ENCODE results near the gene SUSD4. TPM values are rescaled to one million over a fixed set of nuclear protein-coding genes. Genes with fewer than 3 reads are reported as not detected.

SUSD4 gene
- total and polyA plus RNA-seq, 9 of the 15 experiments (the other 6 are each of a cell fraction or from before 2014, with no cell fraction given) = 0.06 to 1.7 (median 0.09) TPM; not detected in 4

DNA sequence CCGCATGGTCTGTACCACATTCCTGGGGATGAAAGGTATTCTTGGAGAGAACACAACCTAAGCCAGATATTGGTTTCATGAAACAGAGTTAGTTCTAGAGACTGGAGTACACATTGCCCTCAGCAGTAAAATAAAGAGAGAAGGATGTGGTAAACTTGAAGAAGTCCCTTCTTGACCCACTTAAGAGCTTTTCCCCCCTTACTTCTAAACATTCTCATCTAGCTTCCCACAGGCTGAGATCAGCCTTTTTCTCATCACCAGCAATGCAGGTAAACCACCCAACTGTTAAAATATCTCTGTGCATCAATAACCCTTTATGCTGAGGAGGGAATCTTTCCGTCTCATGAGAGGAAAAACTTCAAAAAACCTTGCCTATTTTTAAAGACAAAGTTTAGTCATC, 62.6 kb downstream of the SUSD4 start:
- Histone ChIP-seq H3K4me3 (no peak overlapping the region), H3K27ac (ENCODE audit: extremely low read depth, low read depth, low read length) (no peak overlapping the region), H4K20me1 (replicated peaks; ENCODE audit: control insufficient read depth, insufficient read depth, low read length) (no peaks in the 10 kb centered on the region), H3K4me2 (ENCODE audit: insufficient read depth, low read length) (no peak overlapping the region), H2AFZ (ENCODE audit: low read depth, low read length) (no peak overlapping the region), H3K9me1 (ENCODE audit: control insufficient read depth, insufficient read depth, low read length) (no peaks in the 10 kb centered on the region), H3K36me3 (ENCODE audit: control insufficient read depth, insufficient read depth, low read length) (no peaks in the 10 kb centered on the region), H3K27me3 (ENCODE audit: control insufficient read depth in 2 of 2, insufficient read depth in 2 of 2, low read length in 2 of 2) (no peaks in the 10 kb centered on the region; a peak in 1 of 5 replicates), H3K79me2 (ENCODE audit: control insufficient read depth, insufficient read depth, low read length) (no peaks in the 10 kb centered on the region), H3K4me1 (replicated peaks in 1 of 2; ENCODE audit: control insufficient read depth in 2 of 2, insufficient read depth in 2 of 2, low read length in 2 of 2) (no peaks in the 10 kb centered on the region), H3K9me3 (replicated peaks; ENCODE audit: control insufficient read depth, insufficient read depth, low read depth, low read length) (no peaks in the 10 kb centered on the region), H3K9ac (ENCODE audit: insufficient read depth in 1 of 2, low read depth in 2 of 2, low read length in 2 of 2) (no peak overlapping the region)
- FAIRE-seq = no peak
- 20% methylated on average over 2 of the region's 2 CpGs for WGBS (ENCODE audit: insufficient coverage, low coverage, missing lambda C conversion rate)
- no peak for DNase-seq (ENCODE audit: extremely low read depth in 1 of 4, low spot score in 3 of 4)
- POLR2A ChIA-PET = no interaction called here
- in situ Hi-C loops (cut with MboI) = no loop called here
- intact Hi-C loops (cut with micrococcal nuclease) = no loop called here
- no TSS peak for BruUV-seq (replicated peaks)
- ATAC-seq = no peak
- no peak for TF ChIP-seq ESRRB (CRISPR knock-in tag; IDR thresholded peaks at IDR 0.05; ENCODE audit: borderline replicate concordance)
- TF ChIP-seq ZNF146 (CRISPR knock-in tag; IDR thresholded peaks at IDR 0.05; ENCODE audit: unreplicated experiment) = no peak
- no peak for TF ChIP-seq ZNF512 (tag; IDR thresholded peaks at IDR 0.05)
- TF ChIP-seq, protein P1, sequence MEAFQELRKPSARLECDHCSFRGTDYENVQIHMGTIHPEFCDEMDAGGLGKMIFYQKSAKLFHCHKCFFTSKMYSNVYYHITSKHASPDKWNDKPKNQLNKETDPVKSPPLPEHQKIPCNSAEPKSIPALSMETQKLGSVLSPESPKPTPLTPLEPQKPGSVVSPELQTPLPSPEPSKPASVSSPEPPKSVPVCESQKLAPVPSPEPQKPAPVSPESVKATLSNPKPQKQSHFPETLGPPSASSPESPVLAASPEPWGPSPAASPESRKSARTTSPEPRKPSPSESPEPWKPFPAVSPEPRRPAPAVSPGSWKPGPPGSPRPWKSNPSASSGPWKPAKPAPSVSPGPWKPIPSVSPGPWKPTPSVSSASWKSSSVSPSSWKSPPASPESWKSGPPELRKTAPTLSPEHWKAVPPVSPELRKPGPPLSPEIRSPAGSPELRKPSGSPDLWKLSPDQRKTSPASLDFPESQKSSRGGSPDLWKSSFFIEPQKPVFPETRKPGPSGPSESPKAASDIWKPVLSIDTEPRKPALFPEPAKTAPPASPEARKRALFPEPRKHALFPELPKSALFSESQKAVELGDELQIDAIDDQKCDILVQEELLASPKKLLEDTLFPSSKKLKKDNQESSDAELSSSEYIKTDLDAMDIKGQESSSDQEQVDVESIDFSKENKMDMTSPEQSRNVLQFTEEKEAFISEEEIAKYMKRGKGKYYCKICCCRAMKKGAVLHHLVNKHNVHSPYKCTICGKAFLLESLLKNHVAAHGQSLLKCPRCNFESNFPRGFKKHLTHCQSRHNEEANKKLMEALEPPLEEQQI (IDR thresholded peaks at IDR 0.05) = no peak
- TF ChIP-seq MCM7 (IDR thresholded peaks at IDR 0.05) = no peak
- no peak for TF ChIP-seq NFIC (IDR thresholded peaks at IDR 0.05)
- TF ChIP-seq FOXM1 (IDR thresholded peaks at IDR 0.05; ENCODE audit: low read depth) = no peak
- TF ChIP-seq FOXM1 (CRISPR knock-in tag; IDR thresholded peaks at IDR 0.05; ENCODE audit: low read depth) = no peak
- no peak for TF ChIP-seq LCOR (CRISPR knock-in tag; IDR thresholded peaks at IDR 0.05)
- no peak for TF ChIP-seq SMAD1 (IDR thresholded peaks at IDR 0.05; ENCODE audit: low read depth, low read length, partially characterized antibody)
- no peak for TF ChIP-seq USF2 (CRISPR knock-in tag; IDR thresholded peaks at IDR 0.05)
- TF ChIP-seq CBFA2T3 (IDR thresholded peaks at IDR 0.05) = no peak
- TF ChIP-seq SUPT5H (IDR thresholded peaks at IDR 0.05) = no peak
- no peak for TF ChIP-seq ZNF347 (CRISPR knock-in tag; IDR thresholded peaks at IDR 0.05; ENCODE audit: low read depth)
- CTCF ChIA-PET (ENCODE audit: low intra/inter-chr PET ratio) = no interaction called here

All from K562 (cell line).